Measurements from ENCODE around the gene CUBN.

DNA sequence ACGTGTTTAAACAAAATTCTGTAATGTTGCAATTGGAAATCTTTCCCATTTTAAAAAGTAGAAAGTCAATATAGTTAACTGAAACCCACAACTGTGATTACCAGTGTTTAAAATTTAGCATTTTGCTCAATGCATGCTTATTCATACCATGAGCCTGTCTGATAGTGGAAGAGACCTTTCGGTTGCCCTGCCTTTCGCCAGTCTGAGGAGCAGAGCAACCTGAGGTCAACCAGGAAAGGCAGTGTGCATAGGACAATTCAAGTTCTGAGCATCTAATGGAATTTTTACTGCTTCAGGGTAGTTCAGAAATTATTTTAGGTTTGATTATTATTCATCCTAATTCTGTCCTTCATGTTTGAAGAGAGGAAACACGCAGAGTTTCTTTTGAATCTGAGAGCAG lies 100.8 kb downstream of the CUBN start:
- no peak for TF ChIP-seq SMC3 (IDR thresholded peaks at IDR 0.05)
- no peak for TF ChIP-seq MYC (IDR thresholded peaks at IDR 0.05; ENCODE audit: borderline replicate concordance, low read length)
- TF ChIP-seq, protein P1, sequence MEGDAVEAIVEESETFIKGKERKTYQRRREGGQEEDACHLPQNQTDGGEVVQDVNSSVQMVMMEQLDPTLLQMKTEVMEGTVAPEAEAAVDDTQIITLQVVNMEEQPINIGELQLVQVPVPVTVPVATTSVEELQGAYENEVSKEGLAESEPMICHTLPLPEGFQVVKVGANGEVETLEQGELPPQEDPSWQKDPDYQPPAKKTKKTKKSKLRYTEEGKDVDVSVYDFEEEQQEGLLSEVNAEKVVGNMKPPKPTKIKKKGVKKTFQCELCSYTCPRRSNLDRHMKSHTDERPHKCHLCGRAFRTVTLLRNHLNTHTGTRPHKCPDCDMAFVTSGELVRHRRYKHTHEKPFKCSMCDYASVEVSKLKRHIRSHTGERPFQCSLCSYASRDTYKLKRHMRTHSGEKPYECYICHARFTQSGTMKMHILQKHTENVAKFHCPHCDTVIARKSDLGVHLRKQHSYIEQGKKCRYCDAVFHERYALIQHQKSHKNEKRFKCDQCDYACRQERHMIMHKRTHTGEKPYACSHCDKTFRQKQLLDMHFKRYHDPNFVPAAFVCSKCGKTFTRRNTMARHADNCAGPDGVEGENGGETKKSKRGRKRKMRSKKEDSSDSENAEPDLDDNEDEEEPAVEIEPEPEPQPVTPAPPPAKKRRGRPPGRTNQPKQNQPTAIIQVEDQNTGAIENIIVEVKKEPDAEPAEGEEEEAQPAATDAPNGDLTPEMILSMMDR (IDR thresholded peaks at IDR 0.05): no peak
- TF ChIP-seq, protein P2, sequence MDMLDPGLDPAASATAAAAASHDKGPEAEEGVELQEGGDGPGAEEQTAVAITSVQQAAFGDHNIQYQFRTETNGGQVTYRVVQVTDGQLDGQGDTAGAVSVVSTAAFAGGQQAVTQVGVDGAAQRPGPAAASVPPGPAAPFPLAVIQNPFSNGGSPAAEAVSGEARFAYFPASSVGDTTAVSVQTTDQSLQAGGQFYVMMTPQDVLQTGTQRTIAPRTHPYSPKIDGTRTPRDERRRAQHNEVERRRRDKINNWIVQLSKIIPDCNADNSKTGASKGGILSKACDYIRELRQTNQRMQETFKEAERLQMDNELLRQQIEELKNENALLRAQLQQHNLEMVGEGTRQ (IDR thresholded peaks at IDR 0.05): no peak
- TF ChIP-seq MAFK (IDR thresholded peaks at IDR 0.05; ENCODE audit: partially characterized antibody): no peak
- no peak for TF ChIP-seq NFE2L2 (conservative IDR thresholded peaks at IDR 0.05; ENCODE audit: low read length)
- TF ChIP-seq ESRRA (IDR thresholded peaks at IDR 0.05; ENCODE audit: borderline replicate concordance, low read length): no peak
- TF ChIP-seq BHLHE40 (IDR thresholded peaks at IDR 0.05; ENCODE audit: low read depth, low read length): no peak
- no peak for TF ChIP-seq MAZ (IDR thresholded peaks at IDR 0.05; ENCODE audit: borderline replicate concordance, low read depth, low read length)
- TF ChIP-seq EP300 (IDR thresholded peaks at IDR 0.05): no peak
- no peak for TF ChIP-seq POLR2A (IDR thresholded peaks at IDR 0.05; ENCODE audit: low read length)
